Neural cell (in vitro differentiated cells): Measurements from ENCODE around the gene IMPACT. TPM values are rescaled to one million over a fixed set of nuclear protein-coding genes. Genes with fewer than 3 reads are reported as not detected.

Experiments used
- H2AFZ ChIP-seq: fragments of 200-600, 300-800 bp; sonication (generic), shearing (Covaris generic); 2 replicates; pipeline ENCODE4 v1.6.0; 2014; ENCODE audit warnings: low read depth, mild to moderate bottlenecking, antibody characterized with exemption, low read length, moderate library complexity
- H3F3A ChIP-seq: fragments of 200-600 bp; shearing (Covaris generic); 2 replicates; pipeline ENCODE4 v1.6.1; 2016; ENCODE audit warnings: mild to moderate bottlenecking, moderate library complexity, mixed read lengths, antibody characterized with exemption, low read length; ENCODE audit not compliant: insufficient read depth, poor library complexity, severe bottlenecking
- H3K27ac ChIP-seq: fragments of 200-600, 300-800 bp; sonication (generic), shearing (Covaris generic); 2 replicates; pipeline ENCODE4 v1.5.1; 2014; ENCODE audit warnings: mild to moderate bottlenecking, low read length, moderate library complexity
- H3K27me3 ChIP-seq: fragments of 300-800, 200-600 bp; sonication (generic), shearing (Covaris generic); 2 replicates; pipeline ENCODE4 v1.6.0; 2014; ENCODE audit warnings: mild to moderate bottlenecking, low read depth, low read length, moderate library complexity; ENCODE audit not compliant: insufficient read depth
- H3K36me3 ChIP-seq: fragments of 300-800, 200-600 bp; sonication (generic), shearing (Covaris generic); 2 replicates; pipeline ENCODE4 v1.5.1; 2014; ENCODE audit warnings: mild to moderate bottlenecking, antibody characterized with exemption, low read length, moderate library complexity; ENCODE audit not compliant: insufficient read depth
- H3K4me2 ChIP-seq: fragments of 300-800, 200-600 bp; sonication (generic), shearing (Covaris generic); 2 replicates; pipeline ENCODE4 v1.6.0; 2014; ENCODE audit warnings: mild to moderate bottlenecking, low read length
- H3K4me3 ChIP-seq: fragments of 300-800, 200-600 bp; sonication (generic), shearing (Covaris generic); 2 replicates; pipeline ENCODE4 v1.5.1; 2014; ENCODE audit warnings: mild to moderate bottlenecking, low read length, moderate library complexity
- H3K79me2 ChIP-seq: fragments of 200-600 bp; shearing (Covaris generic); replicated peaks from 2 replicates; pipeline ENCODE4 v1.6.0; 2014; ENCODE audit warnings: mild to moderate bottlenecking, low read length, moderate library complexity; ENCODE audit not compliant: insufficient read depth
- H3K9ac ChIP-seq: fragments of 300-800, 200-600 bp; sonication (generic), shearing (Covaris generic); 2 replicates; pipeline ENCODE4 v1.6.1; 2016; ENCODE audit warnings: mild to moderate bottlenecking, low read length, mixed read lengths
- H3K9me2 ChIP-seq: fragments of 200-600 bp; shearing (Covaris generic); 2 replicates; pipeline ENCODE4 v1.6.1; 2016; ENCODE audit warnings: mild to moderate bottlenecking, low read length, mixed read lengths; ENCODE audit not compliant: insufficient read depth
- H3K9me3 ChIP-seq: fragments of 200-600, 300-800 bp; sonication (generic), shearing (Covaris generic); 2 replicates; pipeline ENCODE4 v1.6.1; 2016; ENCODE audit warnings: mild to moderate bottlenecking, mixed run types, low read length, moderate library complexity, mixed read lengths
- H4K20me1 ChIP-seq: fragments of 200-600 bp; shearing (Covaris generic); 2 replicates; pipeline ENCODE4 v1.6.1; 2016; ENCODE audit warnings: mild to moderate bottlenecking, mixed run types; ENCODE audit not compliant: insufficient read depth
- EP300 ChIP-seq: fragments of 450-650 bp; conservative IDR thresholded peaks from 2 replicates; pipeline ENCODE4 v1.6.1; 2014; ENCODE audit warnings: antibody characterized with exemption, mild to moderate bottlenecking, moderate library complexity; ENCODE audit not compliant: poor library complexity, severe bottlenecking
- EZH2 ChIP-seq: fragments of 200-600, 300-800 bp; shearing (Covaris generic), sonication (generic); IDR thresholded peaks from 2 replicates; pipeline ENCODE4 v1.6.1; 2014; ENCODE audit warnings: antibody characterized with exemption, low read length, borderline replicate concordance, mild to moderate bottlenecking; ENCODE audit not compliant: insufficient read depth, poor library complexity, severe bottlenecking
- MXI1 ChIP-seq: fragments of 450-650 bp; conservative IDR thresholded peaks from 2 replicates; pipeline ENCODE4 v1.6.1; 2014; ENCODE audit warnings: antibody characterized with exemption, mild to moderate bottlenecking; ENCODE audit not compliant: poor library complexity, severe bottlenecking
- POLR2AphosphoS5 ChIP-seq: IDR thresholded peaks from 2 replicates; pipeline ENCODE4 v1.6.1; 2012
- RAD21 ChIP-seq: fragments of 450-650 bp; conservative IDR thresholded peaks from 2 replicates; pipeline ENCODE4 v1.6.1; 2014; ENCODE audit warnings: antibody characterized with exemption, mild to moderate bottlenecking, moderate library complexity
- TAF1 ChIP-seq: IDR thresholded peaks from 2 replicates; pipeline ENCODE4 v1.6.1; 2012; ENCODE audit warnings: low read depth
- polyA plus RNA-seq: library from polyadenylated mRNA; depleted of rRNA; stranded (reverse); fragments of >200 nt; gene quantifications from 2 replicates; pipeline ENCODE4 v1.2.3, GENCODE V29; 2014
- TF ChIP-seq, protein P1 (sequence below): IDR thresholded peaks from 2 replicates; pipeline ENCODE4 v1.6.1; 2012; ENCODE audit warnings: borderline replicate concordance
- TF ChIP-seq, protein P2 (sequence below): fragments of 450-650 bp; IDR thresholded peaks from 2 replicates; pipeline ENCODE4 v1.5.1; 2014; ENCODE audit warnings: antibody characterized with exemption, mild to moderate bottlenecking, moderate library complexity; ENCODE audit not compliant: poor library complexity, severe bottlenecking

Gene IMPACT
- polyA plus RNA-seq, 1 donor from 2014 or later, result 31.1 TPM

DNA sequence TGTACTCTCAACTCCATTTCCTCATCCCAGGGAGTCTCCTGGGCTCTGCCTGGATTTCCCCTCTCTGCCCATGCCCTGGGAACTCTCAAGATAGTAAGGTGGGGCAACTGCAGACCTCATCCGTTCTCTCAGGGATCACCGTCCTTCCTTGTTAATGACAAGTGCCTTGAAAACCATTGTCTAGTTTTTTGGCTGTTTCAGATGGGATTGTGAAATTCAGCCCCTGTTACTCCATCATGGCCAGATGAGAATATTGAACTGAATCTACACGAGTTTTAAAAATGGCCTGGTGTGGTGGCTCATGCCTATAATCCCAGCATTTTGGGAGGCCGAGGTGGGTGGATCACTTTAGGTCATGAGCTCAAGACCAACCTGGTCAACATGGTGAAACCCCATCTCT is 33.3 kb downstream of the IMPACT start:
- H3K36me3 ChIP-seq, result no peaks in the 10 kb centered on the region
- H3K4me2 ChIP-seq, result no peak overlapping the region
- H3K4me3 ChIP-seq, result no peak overlapping the region
- no peaks in the 10 kb centered on the region for H3K9me3 ChIP-seq
- H2AFZ ChIP-seq, result no peak overlapping the region
- no peaks in the 10 kb centered on the region for H4K20me1 ChIP-seq
- H3K79me2 ChIP-seq, result no peaks in the 10 kb centered on the region
- H3K27ac ChIP-seq, result no peak overlapping the region
- no peaks in the 10 kb centered on the region for H3F3A ChIP-seq
- H3K9ac ChIP-seq, result no peak overlapping the region
- H3K9me2 ChIP-seq, result no peaks in the 10 kb centered on the region
- H3K27me3 ChIP-seq, result no peaks in the 10 kb centered on the region
- TF ChIP-seq EP300 (no peak), MXI1 (no peak), EZH2 (no peak), RAD21 (no peak), TAF1 (no peak)
- TF ChIP-seq, protein P1, sequence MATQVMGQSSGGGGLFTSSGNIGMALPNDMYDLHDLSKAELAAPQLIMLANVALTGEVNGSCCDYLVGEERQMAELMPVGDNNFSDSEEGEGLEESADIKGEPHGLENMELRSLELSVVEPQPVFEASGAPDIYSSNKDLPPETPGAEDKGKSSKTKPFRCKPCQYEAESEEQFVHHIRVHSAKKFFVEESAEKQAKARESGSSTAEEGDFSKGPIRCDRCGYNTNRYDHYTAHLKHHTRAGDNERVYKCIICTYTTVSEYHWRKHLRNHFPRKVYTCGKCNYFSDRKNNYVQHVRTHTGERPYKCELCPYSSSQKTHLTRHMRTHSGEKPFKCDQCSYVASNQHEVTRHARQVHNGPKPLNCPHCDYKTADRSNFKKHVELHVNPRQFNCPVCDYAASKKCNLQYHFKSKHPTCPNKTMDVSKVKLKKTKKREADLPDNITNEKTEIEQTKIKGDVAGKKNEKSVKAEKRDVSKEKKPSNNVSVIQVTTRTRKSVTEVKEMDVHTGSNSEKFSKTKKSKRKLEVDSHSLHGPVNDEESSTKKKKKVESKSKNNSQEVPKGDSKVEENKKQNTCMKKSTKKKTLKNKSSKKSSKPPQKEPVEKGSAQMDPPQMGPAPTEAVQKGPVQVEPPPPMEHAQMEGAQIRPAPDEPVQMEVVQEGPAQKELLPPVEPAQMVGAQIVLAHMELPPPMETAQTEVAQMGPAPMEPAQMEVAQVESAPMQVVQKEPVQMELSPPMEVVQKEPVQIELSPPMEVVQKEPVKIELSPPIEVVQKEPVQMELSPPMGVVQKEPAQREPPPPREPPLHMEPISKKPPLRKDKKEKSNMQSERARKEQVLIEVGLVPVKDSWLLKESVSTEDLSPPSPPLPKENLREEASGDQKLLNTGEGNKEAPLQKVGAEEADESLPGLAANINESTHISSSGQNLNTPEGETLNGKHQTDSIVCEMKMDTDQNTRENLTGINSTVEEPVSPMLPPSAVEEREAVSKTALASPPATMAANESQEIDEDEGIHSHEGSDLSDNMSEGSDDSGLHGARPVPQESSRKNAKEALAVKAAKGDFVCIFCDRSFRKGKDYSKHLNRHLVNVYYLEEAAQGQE, result no peak

DNA sequence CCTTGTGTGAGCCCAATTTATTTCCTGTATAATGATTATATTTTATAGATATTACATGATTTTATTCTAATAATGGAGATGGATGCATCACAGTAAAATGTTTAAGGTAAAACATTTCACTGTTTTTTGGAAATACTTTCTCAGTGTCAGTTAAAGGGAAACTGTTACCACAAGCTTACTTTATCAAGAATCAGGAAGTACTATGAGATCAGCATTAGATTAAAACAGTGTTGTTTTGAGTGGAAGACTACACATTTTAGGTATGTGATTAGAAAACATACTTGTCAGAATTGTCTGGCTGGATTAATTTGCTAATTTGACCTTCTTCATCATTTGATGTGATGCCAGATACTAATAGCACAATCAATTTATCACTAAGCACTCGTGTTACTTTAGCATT is 33.9 kb downstream of the IMPACT start, which contains the start of gene HRH4:
Gene HRH4, plus strand, starts transcription at position 250 of the 400 bp plus-strand sequence. Its CDS starts 92 bp downstream, at position 342.
- Histone ChIP-seq H3K27ac (no peak within 1 kb of the TSS), H2AFZ (no peak within 1 kb of the TSS), H3K4me3 (no peak within 1 kb of the TSS), H3K4me2 (no peak within 1 kb of the TSS), H3K27me3 (no peaks in the 10 kb centered on the region), H3K9me2 (no peaks in the 10 kb centered on the region), H3K79me2 (no peaks in the 10 kb centered on the region), H3F3A (no peaks in the 10 kb centered on the region), H3K9me3 (no peaks in the 10 kb centered on the region), H4K20me1 (no peaks in the 10 kb centered on the region), H3K36me3 (no peaks in the 10 kb centered on the region), H3K9ac (no peak within 1 kb of the TSS)
- TF ChIP-seq, protein P1, result no peak
- TF ChIP-seq EP300, result no peak

DNA sequence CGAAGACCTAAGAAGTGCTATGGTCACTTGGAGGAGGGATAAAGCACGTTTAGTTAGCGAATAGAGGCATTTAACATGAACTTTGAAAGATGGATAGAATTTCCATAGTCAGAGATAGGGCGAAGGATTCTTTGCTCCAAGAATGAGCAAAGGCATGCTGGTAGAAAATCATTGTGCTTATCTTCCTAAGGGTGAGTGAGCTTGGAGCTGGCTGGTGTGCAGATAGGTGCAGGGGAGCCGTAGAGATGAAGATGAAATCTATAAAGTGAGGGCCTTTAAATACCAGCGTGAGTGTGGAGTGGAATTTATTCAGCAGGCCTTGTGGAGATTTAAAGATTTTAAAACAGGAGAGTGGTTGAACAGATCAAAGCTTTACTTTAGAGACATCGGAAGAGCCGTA is 35.5 kb downstream of the IMPACT start:
- Histone ChIP-seq H3K4me2 (no peak overlapping the region), H3K79me2 (no peaks in the 10 kb centered on the region), H3K4me3 (no peak overlapping the region), H2AFZ (no peak overlapping the region), H3K9ac (no peak overlapping the region), H3K27ac (no peak overlapping the region), H4K20me1 (no peaks in the 10 kb centered on the region), H3K9me2 (no peaks in the 10 kb centered on the region), H3K36me3 (no peaks in the 10 kb centered on the region), H3F3A (no peaks in the 10 kb centered on the region), H3K27me3 (no peaks in the 10 kb centered on the region), H3K9me3 (no peaks in the 10 kb centered on the region)
- TF ChIP-seq EP300, result no peak
- no peak for TF ChIP-seq EZH2
- no peak for TF ChIP-seq POLR2AphosphoS5
- TF ChIP-seq, protein P2, sequence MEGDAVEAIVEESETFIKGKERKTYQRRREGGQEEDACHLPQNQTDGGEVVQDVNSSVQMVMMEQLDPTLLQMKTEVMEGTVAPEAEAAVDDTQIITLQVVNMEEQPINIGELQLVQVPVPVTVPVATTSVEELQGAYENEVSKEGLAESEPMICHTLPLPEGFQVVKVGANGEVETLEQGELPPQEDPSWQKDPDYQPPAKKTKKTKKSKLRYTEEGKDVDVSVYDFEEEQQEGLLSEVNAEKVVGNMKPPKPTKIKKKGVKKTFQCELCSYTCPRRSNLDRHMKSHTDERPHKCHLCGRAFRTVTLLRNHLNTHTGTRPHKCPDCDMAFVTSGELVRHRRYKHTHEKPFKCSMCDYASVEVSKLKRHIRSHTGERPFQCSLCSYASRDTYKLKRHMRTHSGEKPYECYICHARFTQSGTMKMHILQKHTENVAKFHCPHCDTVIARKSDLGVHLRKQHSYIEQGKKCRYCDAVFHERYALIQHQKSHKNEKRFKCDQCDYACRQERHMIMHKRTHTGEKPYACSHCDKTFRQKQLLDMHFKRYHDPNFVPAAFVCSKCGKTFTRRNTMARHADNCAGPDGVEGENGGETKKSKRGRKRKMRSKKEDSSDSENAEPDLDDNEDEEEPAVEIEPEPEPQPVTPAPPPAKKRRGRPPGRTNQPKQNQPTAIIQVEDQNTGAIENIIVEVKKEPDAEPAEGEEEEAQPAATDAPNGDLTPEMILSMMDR, result no peak
- TF ChIP-seq RAD21, result no peak
- TF ChIP-seq, protein P1, result no peak
- TF ChIP-seq TAF1, result no peak
- no peak for TF ChIP-seq MXI1
